Stimulated activated CD4-positive, alpha-beta T cell treated with anti-CD3 and anti-CD28 coated beads, Interleukin-15, amount 100 ng/mL, for 1 hour (primary cell): ENCODE measurements around the gene FZR1.

Experiments
- DNase-seq, 2 donors: peaks; one replicate each; pipeline ENCODE4 v3.0.0-alpha.2; 2020; ENCODE audit warnings: low read depth in 1 of 2, low spot score in 1 of 2

FZR1 gene

DNA sequence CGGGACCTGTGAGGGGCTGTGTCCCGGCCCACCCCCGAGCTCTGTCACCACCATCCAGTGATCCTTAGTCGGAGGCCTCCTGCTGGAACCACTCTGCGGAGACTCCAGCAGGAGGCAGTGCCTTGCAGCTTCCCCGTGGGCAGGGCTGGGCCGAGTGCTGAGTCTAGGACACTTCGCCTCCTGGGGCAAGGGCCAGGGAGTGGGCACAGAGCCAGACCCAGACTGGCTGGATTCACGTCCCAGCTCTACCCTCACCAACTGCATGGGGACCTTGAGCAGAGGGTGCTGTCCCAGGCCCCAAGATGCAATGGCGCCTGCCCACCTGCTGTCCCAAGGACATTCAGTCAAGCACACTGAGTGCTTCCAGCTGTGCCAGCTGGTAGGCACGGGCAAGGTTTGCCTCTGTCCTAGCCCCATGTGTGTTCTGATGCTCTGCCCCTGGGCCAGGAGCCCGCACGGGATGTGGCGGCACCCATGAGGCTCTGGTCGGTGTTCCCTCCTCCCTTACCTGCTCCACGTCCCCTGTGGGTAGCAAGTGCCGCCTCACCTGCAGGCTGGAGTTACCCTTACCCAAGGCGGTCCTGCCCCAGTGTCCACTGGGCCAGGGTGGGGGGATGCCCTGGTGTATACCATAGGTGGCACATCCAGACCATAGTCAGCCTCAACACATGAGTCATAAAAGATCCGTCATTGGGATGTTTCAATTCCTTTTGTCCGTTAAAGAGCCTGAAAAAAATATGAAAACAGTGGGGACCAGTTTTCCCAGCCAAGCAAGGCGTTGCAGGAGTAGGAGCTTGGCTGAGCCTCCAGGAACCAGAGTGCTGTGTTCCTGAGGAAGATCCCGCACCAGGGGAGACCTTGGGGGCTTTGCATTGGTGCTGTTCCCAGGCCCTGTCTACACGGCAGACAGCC is 7.4 kb downstream of the FZR1 start:
- DNase-seq, result no peak

DNA sequence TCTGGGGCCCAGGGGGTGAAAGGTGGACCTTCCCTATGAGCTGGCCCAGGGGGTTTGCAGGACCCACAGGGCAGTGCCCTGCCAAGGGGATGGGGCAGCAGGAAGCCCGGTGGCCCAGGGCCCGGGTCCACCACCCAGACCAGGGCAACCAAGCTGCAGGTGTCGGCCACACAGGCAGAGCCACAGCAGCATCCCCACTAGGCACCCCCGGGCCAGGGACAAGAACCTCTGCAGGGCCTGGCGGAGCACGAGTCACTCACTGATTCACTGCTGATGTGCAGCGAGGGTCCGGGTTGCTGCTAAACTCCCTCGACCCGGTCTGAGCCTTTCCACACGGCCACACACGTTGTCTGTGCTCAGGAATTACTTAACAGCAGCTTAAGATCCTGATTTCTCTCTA is 8.8 kb downstream of the FZR1 start:
- no peak for DNase-seq

DNA sequence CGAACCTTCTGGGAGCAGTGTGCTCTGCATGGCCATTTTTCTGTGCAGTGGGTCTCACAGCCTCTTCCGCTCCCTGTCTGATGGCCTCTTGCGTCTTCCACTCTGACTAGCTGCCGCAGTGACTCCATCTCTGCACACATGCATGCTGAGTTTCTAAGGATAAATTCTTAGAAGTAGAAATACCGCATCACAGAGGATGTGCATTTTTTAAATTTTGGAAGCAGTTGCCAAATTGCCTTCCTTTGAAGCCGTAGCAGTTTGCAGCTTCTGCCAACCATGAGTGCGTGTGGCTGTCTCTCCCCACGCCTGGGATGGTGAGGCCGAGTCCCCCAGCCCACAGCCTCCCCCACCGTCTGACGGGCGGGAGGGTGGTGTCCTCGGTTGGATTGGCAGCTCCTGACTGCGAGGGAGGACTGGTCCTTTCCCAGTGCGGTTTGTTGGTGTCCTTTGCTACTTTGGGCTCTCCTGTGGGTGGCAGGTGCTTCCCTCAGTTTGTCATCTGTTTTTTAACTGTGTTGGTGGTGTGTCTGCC is 9.8 kb downstream of the FZR1 start:
- no peak for DNase-seq

DNA sequence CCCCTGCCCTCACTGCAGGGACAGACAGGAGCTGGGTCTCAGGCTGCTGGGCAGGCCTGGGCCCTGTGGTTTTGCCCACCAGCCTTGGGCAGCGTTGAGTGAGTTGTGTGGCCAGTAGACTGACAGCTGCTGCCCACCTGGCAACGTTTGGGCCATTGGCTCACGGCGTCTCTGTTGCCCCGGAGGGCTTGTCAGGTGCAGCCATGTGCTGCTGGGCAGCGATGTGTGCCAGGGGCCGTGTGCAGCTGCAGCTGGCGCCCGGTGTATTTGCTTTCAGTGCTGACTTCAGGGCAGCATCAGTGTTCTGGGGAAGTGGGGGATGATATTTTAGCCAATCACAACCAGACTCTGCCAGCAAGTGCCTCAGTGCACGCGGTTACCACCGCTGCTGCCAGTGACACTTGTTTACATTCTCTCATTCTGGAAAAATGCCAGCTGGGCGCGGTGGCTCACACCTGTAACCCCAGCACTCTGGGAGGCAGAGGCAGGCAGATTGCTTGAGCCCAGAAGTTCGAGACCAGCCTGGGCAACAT is 10.6 kb downstream of the FZR1 start:
- no peak for DNase-seq

DNA sequence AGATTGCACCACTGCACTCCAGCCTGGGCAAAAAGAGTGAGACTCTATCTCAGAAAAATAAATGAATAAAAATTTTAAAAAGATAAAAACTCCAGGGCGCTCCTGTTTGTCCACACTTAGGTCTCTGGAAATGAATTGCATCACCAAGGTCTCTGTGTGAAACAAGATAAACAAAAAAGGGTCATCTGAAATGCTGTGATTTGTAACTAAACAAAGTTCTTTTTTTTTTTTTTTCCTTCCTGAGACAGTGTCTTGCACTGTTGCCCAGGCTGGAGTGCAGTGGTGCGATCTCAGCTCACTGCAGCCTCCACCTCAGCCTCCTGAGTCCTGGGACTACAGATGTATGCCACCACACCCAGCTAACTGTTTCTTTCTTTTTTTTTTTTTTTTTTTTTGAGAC is 11.5 kb downstream of the FZR1 start:
- DNase-seq, result no peak

DNA sequence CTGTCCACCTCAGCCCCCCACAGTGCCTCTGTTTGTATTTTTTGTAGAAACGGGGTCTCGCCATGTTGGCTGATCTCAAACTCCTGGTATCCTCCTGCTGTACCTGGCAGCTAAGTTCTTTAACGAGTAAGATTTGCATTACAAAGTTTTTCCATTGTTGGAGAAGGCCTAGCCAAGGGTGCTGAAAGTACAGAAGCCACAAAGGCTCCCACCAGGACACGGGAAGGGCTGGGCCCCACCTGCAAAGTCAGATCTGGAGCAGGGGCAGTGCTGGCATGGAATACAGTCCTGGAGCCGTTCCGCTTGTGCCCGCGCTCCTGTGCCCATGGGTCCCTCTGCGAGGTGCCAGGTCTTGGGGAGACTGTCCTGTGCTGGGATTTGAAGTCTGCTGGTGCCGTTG is 12.1 kb downstream of the FZR1 start:
- no peak for DNase-seq

DNA sequence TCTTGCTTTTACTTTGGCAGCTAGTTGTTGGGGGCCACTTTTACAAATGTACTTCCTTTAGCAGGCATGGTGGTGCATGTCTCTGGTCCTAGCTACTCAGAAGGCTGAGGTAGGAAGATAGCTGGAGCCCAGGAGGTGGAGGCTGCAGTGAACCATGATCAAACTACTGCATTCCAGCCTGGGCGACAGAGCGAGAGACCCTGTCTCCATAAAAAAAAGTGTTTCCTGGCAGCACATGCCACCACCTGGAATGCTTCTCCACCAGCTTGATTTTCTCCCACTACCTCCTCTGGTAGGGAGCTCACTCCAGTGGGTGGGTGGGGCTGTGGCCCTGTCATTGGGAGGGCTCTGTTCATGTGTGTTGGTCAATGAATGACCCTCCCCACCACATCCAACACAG is 12.5 kb downstream of the FZR1 start:
- no peak for DNase-seq

DNA sequence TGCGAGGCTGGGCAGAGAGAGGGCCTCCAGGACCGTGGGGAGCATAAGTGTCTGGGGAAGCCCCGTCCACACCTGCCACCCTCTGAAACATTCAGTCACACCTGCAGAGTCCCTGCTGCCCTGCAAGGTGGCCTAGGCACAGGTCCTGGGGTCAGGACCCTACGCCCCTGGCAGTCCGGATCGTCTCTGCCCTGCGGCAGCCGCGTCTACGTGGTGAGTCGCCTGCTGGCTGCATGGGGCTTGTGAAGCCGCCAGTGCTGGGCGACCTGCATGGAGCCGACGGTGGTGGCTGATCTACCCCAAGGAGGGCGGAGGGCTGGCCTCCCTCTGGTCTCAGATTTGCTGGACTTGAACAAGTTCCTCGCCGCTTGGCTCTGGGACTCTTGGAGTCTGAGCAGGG is 13.0 kb downstream of the FZR1 start:
- no peak for DNase-seq

DNA sequence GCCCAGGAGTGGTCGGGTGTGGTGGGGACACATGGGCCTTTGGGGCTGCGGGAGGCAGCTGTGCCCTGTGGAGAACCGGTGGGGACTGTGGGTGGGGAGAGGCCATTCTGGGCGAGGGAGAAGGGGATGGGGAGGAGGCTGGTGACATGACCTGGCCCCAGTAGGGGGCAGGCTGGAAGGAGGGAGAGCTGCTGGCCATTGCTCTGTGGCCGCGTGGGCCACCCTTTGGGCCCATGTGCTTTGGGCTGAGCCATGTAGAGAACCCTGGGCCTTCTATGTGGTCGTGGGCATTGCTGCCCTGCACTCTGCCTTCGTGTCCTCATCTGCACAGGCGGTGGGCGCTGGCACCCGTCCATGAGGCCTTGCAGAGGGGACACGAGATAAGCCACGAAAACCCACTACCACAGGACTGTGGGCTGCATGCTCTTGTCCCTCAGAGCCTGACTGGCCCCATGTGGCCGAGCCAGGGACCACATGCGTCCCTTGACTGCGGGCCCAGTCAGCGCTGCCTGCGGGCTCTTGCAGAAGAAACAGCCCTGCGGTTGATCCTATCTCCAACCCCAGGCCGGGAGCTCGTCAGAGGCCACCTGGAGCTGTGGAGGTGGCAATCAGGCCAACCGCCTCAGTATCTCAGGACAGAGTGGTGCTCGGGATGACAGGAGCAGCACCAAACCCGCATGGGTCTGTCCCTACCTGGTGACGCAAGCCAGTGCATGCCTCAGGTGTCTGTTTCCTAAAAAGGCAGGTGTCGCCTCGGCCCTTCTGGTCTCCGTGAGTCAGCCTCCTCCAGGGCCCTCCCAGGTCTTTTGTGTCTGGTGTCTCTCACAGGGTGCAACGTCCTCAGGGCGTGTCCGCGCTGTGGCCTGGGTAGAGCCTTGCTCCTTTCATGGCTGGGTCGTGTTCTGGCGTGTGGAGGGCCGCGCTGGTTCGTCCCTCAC is 14.3 kb downstream of the FZR1 start:
- DNase-seq, result no peak

DNA sequence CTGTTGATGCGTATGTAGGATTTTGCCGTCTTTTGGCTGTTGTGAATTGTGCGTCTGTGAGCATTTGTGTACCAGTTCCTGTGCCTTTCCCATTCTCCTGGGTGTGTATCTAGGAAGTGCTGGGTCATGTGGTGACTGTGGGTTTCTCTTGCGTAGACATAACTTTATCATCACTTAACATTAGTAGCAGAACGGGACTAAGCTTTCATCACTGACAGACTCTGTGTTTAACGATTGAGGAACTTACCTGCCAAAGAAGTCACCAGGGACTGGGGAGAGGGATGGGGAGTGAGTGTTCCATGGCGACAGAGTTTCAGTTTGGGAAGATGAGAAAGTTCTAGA is 15.0 kb downstream of the FZR1 start:
- DNase-seq, result no peak

DNA sequence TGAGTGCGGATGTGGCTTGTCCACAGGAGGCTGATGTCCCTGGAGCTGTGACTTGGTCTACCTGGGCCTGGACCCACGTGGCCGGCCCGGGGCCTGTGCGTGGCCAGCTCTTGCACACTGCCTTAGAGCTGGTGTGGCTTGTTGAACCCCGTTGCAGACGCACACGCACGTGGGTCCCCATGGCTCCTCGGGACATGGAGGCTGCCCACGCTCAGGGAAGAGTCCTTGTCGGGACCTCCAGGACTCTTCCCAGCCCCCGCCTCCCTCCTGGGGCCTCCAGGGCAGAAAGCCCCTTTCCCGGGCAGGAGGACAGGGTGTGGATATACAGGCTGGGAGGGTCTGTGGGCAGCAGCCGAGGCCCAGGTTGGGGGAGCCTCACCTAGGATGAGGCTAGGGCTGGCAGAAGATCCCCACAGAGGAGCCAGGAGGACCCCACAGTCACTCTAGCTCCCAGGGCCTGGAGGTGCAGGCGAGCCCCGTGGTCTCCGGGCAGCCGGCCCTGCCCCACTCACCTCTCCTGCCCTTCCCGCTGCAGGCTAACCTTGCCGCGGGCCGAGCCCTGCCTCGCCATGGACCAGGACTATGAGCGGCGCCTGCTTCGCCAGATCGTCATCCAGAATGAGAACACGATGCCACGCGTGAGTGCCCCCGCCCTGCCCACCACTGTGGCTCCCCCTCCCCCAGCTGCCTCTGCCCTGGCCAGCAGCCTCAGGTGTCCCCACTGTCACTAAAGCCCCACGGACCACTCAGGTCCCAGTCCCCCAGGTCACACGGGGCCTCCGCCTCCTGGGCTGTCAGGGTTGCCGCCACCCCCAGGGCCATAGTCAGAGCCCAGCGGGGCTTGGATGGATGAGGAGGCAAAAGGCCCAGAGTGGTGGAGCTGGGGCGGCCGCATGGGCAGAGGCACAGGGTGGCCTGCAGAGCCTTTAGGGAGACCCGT is 16.6 kb downstream of the FZR1 start:
- no peak for DNase-seq

DNA sequence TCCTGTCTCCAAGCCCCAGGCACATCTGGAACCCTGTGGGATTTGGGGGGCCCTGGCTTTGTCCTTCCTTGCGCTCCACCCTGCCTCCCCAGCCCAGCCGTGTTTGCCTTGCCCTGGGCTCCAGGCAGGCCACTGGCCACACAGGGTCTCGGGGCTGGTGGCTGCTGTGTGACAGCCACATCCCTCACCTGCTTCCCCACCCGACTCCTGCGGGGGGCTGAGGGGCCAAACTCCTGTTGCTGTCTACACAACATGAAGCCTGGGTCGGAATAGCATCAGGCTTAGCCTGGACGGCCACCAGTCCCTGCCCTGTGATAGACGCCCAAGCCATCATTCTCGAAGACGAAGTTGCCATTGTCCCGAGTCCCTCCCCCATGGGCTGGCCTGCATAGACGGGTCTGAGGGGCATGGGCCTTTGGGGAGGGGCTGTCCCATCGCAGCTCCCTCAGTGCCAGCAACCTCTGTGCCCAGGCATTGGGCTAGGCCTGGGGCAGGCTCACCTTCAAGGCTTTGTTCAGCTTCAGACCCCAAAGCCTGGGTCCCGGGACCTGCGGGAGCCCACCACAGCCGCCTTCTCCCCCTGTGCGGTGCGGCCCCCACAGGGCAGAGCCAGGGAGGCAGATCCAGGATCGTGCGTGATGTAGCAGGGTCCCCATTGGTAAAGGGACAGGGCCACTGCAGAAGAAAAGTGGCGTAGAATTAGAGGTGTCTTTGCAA is 17.4 kb downstream of the FZR1 start:
- DNase-seq, result no peak

DNA sequence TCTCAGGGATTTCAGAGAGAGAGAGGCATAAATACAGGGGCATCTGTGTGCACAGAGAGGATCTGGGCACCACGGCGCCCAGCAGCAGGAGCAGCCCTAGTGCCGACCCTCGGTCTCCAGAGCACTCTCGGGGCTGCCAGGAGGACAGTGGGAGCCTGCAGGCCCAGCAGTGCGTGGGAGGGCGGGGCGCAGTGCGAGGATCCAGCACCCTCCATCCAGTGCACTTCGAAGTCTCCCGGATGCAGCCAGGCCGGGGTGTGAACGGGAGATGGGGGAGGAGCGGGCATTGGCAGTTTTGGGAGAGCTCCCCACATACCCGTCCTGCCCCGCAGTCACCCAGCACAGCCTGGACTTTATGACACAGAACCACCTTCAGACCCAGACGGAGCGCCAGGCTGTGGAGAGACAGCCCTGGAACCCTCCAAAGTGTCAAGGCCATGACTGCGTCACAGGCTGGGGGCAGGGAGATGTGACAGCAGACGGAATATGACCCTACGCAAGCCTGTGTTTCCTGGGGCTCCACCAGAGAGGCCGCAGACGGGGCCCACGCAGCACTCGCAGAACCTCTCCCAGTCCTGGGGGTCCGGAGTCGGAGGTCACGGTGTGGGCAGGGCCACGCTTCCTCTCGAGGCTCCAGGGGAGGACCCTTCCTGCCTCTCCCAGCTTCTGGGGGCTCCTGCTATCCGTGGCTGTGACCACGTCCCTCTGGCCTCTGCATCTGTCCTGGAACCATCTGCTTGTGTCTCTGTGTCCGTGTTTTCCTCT is 18.1 kb downstream of the FZR1 start:
- DNase-seq, result no peak

DNA sequence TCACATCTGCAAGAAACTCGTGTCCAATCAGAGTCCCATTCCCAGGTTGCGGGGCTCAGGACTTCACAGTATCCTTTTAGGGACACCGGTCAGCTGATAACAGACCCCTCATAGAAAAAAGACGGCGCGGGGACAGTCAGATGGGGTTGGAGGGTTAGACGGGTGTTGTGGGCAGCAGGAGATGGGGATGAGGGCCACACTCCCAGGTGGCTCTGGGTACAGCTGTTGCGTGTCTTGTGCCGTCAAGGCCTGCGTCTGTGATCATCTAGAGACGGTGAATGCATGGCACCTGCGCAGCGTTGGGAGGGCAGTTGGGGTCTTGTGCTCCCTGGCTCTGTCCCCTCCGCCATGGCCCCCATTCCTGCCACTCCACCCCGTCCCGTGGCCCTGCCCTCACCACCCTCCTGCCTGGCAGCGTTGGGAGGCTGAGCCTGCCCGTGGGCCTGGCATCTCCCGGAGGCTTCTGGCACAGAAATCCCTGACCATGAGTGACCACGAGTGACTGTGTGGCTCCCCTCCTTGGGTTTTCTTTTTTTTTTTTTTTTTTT is 18.9 kb downstream of the FZR1 start:
- no peak for DNase-seq

DNA sequence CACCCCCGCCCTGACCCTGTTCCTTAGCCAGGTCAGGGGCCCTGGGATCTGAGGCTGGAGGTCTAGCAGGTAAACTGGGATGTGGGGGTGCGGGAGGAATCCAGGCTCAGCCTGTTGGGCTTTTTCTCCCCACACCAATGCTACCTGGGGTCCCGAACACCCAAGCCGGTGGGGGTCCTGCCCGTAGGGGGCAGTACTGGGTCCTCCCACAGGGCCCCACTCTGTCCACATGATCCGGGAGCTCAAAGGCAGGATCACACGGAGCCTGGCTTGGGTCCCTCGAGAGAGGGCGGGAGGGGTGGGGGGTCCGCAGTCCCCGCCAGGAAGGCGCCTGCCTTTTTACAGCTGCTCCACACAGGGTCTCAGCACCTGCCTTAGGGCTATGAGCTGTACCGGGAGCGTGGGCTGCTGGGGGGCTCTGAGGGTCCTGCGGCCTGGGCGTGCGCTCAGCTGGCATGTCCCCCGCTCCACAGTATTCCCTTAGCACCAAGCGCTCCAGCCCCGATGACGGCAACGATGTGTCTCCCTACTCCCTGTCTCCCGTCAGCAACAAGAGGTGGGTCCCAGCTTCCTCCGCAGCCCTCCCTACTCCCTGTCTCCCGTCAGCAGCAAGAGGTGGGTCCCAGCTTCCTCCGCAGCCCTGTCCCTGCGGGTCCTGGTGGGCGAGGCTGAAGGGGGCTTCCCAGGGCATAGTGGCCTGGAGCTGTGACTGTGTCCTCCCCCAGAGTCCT is 20.6 kb downstream of the FZR1 start:
- no peak for DNase-seq

DNA sequence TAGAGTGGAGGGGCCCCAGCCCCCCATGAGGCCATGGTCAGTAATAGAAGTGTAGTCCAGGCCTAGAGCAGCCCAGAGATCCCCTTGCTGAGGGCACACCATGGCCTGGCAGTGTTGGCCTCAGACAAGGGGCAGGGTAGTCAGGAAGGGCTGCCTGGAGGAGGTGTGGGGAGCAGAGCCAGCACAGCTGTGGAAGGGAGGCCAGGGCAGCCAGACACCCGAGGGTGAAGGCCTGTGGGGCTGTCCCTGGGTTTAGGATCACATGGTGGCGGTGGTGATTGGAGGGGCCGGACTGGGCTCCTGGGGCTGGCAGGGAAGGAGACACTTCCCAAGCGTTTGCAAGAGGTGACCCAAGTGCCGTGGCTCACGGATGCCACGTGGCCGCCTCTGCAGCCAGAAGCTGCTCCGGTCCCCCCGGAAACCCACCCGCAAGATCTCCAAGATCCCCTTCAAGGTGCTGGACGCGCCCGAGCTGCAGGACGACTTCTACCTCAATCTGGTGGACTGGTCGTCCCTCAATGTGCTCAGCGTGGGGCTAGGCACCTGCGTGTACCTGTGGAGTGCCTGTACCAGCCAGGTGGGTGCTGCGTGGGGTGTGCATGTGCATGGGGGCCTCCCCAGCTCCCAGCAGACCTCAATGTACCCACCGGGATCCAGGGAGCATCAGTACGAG is 21.3 kb downstream of the FZR1 start:
- DNase-seq, result no peak

DNA sequence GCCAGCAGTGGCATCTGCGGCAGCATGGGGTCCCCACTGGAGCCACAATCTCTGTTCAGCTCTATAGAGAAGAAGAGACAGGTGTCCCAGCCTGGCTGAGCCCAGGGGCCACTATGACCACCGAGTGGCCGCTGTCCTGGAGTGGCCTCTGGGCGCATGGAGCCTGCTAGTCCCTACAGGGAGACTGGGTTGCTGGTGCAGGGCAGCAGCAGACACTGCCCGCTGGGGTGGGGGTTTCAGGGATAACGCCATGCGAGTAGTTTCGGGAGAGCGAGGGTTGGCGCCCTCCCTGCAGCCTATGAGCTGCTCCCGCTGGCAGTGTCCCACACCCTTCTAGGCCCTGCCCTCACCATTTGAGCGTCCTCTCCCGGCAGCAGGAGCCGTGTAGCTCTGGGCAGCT is 22.0 kb downstream of the FZR1 start:
- no peak for DNase-seq
